Measurements from ENCODE around the gene GLB1L3. TPM values are rescaled to one million over a fixed set of nuclear protein-coding genes. Genes with fewer than 3 reads are reported as not detected.
"Not testable (repeated sequence)": the region's sequence is repeated elsewhere in the genome, so short reads cannot be mapped to it uniquely, and the experiment has no call there.

The GLB1L3 gene
- total RNA-seq, 2 donors from 2014 or later, result 2.3 to 7.1 TPM

DNA sequence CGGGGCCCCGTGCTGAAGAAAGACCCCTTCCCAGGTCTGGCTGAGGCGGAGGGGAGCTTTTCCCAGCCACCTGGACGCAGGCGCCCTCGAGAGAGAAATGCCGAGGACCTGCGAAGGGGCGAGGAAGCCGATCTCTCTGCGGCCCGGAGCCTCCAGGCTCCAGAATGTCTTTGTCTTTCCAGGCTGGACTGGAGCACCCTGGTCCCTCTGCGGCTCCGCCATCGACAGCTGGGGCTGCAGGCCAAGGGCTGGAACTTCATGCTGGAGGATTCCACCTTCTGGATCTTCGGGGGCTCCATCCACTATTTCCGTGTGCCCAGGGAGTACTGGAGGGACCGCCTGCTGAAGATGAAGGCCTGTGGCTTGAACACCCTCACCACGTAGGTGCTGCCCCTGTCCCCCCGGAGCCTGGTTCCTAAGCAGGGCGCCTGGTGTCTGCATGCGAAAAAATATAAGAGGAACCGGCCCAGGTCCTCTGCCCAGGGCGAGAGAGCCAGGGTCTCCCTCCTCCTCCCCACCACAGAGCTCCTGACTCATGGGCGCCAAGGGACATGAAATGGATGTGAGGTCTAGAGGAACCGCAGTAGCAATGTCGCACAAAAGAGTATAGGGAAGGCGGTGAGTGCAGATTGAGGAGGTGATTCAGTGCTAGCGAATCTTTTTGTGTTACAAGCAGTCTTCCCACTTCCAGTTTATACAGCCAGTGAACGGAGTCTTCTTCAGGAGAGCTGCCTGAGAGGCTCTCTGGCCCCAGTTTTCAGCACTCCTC is 66.6 kb downstream of the GLB1L3 start:
- Mint-ChIP-seq H3K4me1 (no peaks in the 10 kb centered on the region), H3K27ac (no peak overlapping the region), H3K4me3 (no peak overlapping the region), H3K36me3 (ENCODE audit: low read depth) (no peaks in the 10 kb centered on the region), H3K9me3 (no peaks in the 10 kb centered on the region), H3K27me3 (ENCODE audit: insufficient read depth) (peaks cover 2% of the 10 kb centered on the region)
- no peaks in the 10 kb centered on the region for H3K27me3 ChIP-seq (ENCODE audit: control insufficient read depth, insufficient read depth, low read length, poor library complexity, severe bottlenecking)
- TF ChIP-seq, protein P1, sequence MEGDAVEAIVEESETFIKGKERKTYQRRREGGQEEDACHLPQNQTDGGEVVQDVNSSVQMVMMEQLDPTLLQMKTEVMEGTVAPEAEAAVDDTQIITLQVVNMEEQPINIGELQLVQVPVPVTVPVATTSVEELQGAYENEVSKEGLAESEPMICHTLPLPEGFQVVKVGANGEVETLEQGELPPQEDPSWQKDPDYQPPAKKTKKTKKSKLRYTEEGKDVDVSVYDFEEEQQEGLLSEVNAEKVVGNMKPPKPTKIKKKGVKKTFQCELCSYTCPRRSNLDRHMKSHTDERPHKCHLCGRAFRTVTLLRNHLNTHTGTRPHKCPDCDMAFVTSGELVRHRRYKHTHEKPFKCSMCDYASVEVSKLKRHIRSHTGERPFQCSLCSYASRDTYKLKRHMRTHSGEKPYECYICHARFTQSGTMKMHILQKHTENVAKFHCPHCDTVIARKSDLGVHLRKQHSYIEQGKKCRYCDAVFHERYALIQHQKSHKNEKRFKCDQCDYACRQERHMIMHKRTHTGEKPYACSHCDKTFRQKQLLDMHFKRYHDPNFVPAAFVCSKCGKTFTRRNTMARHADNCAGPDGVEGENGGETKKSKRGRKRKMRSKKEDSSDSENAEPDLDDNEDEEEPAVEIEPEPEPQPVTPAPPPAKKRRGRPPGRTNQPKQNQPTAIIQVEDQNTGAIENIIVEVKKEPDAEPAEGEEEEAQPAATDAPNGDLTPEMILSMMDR (conservative IDR thresholded peaks at IDR 0.05), result no peak
- H3K9ac ChIP-seq (ENCODE audit: extremely low read depth, low read length, poor library complexity, severe bottlenecking), result no peak overlapping the region
- 95 to 98% methylated on average over 24 to 30 of the region's 30 CpGs for WGBS, 2 experiments (ENCODE audit: insufficient coverage in 1 of 2, insufficient read length in 1 of 2)
- no peak overlapping the region for H3K27ac ChIP-seq (ENCODE audit: low read depth, low read length)
- H3K9me3 ChIP-seq (ENCODE audit: control insufficient read depth, low read length), result no peaks in the 10 kb centered on the region
- H3K4me3 ChIP-seq (ENCODE audit: low read length), result no peak overlapping the region
- H3K36me3 ChIP-seq (ENCODE audit: control insufficient read depth, insufficient read depth, low read length), result no peaks in the 10 kb centered on the region
- no peak for DNase-seq
- no peaks in the 10 kb centered on the region for H3K4me1 ChIP-seq (ENCODE audit: control insufficient read depth, insufficient read depth, low read length)

DNA sequence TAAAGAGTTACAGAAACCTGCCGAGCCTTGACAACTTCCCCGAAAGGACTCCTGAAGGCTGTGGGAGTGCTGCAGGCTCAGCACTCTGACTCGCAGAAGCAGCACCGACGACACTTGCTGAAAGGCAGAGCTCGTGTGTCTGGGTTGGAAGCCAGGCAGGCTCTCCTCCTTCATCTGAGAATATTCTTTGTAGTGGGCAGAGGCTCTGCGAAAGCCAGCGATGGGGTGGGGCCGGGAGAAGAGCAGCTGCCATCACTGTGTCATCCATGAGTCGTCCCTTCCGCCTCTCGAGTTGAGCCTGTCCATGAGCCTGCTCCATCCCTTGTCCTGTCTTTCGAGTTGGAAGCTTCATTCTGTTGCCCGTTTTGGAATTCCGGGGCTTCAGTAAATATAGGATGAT is 67.5 kb downstream of the GLB1L3 start:
- H3K27me3 Mint-ChIP-seq (ENCODE audit: insufficient read depth), result peaks cover 2% of the 10 kb centered on the region
- H3K27ac ChIP-seq (ENCODE audit: low read depth, low read length), result no peak overlapping the region
- no peak overlapping the region for H3K27ac Mint-ChIP-seq
- no peak overlapping the region for H3K9ac ChIP-seq (ENCODE audit: extremely low read depth, low read length, poor library complexity, severe bottlenecking)
- no peak for DNase-seq
- H3K9me3 ChIP-seq (ENCODE audit: control insufficient read depth, low read length), result no peaks in the 10 kb centered on the region
- no peaks in the 10 kb centered on the region for H3K4me1 Mint-ChIP-seq
- no peaks in the 10 kb centered on the region for H3K27me3 ChIP-seq (ENCODE audit: control insufficient read depth, insufficient read depth, low read length, poor library complexity, severe bottlenecking)
- WGBS, 2 experiments (ENCODE audit: insufficient coverage in 1 of 2, insufficient read length in 1 of 2), result 90 to 91% methylated on average over 15 of the region's 15 CpGs
- no peaks in the 10 kb centered on the region for H3K9me3 Mint-ChIP-seq
- H3K36me3 ChIP-seq (ENCODE audit: control insufficient read depth, insufficient read depth, low read length), result no peaks in the 10 kb centered on the region
- TF ChIP-seq, protein P1 (conservative IDR thresholded peaks at IDR 0.05), result no peak
- no peak overlapping the region for H3K4me3 ChIP-seq (ENCODE audit: low read length)
- no peaks in the 10 kb centered on the region for H3K4me1 ChIP-seq (ENCODE audit: control insufficient read depth, insufficient read depth, low read length)
- H3K36me3 Mint-ChIP-seq (ENCODE audit: low read depth), result no peaks in the 10 kb centered on the region
- no peak overlapping the region for H3K4me3 Mint-ChIP-seq

DNA sequence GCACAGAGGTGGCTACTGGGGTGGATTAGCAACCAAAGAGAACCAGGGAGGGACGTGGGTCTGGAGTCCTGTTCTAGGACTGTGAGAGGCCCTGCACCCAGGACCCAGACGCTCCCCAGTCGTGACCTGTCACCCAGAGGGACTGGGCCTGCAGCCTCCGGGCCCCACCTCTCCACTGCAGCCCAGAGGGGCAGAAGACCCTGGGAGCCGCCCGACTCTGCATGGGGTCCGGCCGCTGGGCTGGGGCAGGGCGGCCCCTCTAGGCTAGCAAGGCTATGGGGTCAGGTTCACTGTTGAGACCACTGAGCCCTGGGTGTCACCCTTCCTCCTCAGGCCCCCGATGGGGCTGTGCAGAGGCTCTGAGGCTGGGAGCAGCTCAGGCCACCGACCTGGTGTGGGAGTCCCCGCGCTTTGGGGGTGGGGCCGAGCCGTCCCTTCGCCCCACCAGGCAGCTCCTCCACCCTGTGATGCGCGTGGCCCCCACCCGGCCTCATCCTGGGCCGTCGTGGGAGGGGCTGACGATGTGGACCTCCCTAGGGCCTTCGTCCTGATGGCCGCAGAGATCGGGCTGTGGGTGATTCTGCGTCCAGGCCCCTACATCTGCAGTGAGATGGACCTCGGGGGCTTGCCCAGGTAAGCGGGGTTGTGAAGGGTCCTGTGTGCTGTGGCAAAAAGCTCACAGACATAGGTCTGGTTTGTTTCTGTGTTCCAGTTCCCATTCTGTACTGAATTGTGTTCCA is 68.5 kb downstream of the GLB1L3 start:
- H3K9me3 Mint-ChIP-seq; H3K4me1 Mint-ChIP-seq; H3K4me1 ChIP-seq (ENCODE audit: control insufficient read depth, insufficient read depth, low read length); H3K9ac ChIP-seq (ENCODE audit: extremely low read depth, low read length, poor library complexity, severe bottlenecking); H3K4me3 Mint-ChIP-seq; H3K36me3 ChIP-seq (ENCODE audit: control insufficient read depth, insufficient read depth, low read length); H3K9me3 ChIP-seq (ENCODE audit: control insufficient read depth, low read length); H3K27me3 ChIP-seq (ENCODE audit: control insufficient read depth, insufficient read depth, low read length, poor library complexity, severe bottlenecking); H3K27me3 Mint-ChIP-seq (ENCODE audit: insufficient read depth); H3K4me3 ChIP-seq (ENCODE audit: low read length); H3K36me3 Mint-ChIP-seq (ENCODE audit: low read depth); DNase-seq; H3K27ac Mint-ChIP-seq; H3K27ac ChIP-seq (ENCODE audit: low read depth, low read length): not testable (repeated sequence)
- WGBS, 2 experiments (ENCODE audit: insufficient coverage in 1 of 2, insufficient read length in 1 of 2), result 87 to 99% methylated on average over 14 to 26 of the region's 28 CpGs

Data from endodermal cell (in vitro differentiated cells).